GM12891 (cell line): ENCODE data around the gene AKR1B15.

Source experiments
- POLR2A ChIP-seq: IDR thresholded peaks from 2 replicates; pipeline ENCODE4 v1.6.1; 2011; ENCODE audit warnings: low read depth, low read length, control low read depth
- POLR2AphosphoS5 ChIP-seq: IDR thresholded peaks from 2 replicates; pipeline ENCODE4 v1.6.1; 2011; ENCODE audit warnings: low read depth, low read length, control low read depth
- TAF1 ChIP-seq: IDR thresholded peaks from 2 replicates; pipeline ENCODE4 v1.6.1; 2011; ENCODE audit warnings: low read depth, low read length, control low read depth

DNA sequence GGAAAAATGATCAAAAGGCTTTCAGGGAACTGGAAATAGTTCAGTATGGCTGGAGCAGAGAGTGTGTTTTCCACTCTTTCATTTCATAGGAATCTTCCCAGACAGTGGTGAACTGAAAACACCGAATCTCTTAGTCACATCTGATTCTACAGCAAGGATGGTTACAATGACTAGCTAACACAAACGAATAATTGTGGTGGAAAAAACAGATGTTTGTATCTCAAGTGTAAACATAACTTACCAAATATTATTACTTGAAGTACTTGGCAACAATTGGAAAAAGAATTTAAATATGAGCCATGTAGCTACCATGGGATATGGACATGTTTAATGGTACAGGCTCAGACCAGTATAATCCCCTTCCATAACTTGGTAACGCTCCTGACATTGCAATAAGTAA is 76.6 kb downstream of the AKR1B15 start:
- no peak for TF ChIP-seq POLR2A
- no peak for TF ChIP-seq POLR2AphosphoS5
- no peak for TF ChIP-seq TAF1
